Stimulated activated CD4-positive, alpha-beta T cell treated with anti-CD3 and anti-CD28 coated beads, Interleukin-15, amount 100 ng/mL, for 24 hours (primary cell): ENCODE data around the gene PDE6C.
A peak's percentile ranks its signal among the peaks of the same experiment; 100 is the strongest.
"Not testable (repeated sequence)": the region's sequence is repeated elsewhere in the genome, so short reads cannot be mapped to it uniquely, and the experiment has no call there.

ENCODE experiments used
- DNase-seq: peaks from one replicate; pipeline ENCODE4 v3.0.0-alpha.2; 2020

The PDE6C gene

DNA sequence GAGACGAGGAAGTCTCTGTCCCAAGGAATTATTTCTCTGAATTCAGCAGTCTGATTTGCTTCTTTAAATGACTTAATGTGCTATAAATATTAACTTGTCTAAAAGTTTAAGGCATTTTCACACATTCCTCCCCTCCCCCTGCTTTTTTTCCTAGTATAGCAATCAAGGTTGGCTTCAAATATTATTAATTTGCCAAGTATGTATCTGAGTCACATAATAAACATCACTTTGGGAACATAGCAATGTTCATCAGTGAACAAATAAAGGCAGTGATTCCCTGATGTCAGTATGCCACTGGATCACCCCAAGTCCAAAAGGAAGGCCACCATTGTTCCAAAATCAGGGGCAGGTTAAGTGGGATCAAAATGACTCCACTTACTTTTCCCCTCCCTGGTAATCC is 40.5 kb downstream of the PDE6C start:
- no peak for DNase-seq

DNA sequence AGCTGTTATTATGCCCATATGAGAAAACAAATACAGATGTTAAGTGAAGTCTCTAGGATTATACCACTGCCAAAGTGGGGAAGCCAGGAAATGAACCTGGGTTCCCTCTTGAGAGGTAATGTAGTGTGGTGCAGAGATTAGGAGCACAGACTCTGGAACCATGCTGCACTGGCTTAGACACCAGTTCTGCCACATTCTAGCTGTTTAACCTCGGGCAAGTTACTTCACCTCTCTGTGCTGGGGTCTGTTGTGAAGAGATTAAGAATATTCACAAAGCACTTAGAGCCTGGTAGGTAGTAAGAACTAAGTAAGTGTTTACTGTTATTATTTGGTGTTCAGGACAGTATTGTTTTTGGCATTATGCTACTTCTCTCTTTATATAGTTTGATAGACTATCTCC is 41.9 kb downstream of the PDE6C start:
- no peak for DNase-seq

DNA sequence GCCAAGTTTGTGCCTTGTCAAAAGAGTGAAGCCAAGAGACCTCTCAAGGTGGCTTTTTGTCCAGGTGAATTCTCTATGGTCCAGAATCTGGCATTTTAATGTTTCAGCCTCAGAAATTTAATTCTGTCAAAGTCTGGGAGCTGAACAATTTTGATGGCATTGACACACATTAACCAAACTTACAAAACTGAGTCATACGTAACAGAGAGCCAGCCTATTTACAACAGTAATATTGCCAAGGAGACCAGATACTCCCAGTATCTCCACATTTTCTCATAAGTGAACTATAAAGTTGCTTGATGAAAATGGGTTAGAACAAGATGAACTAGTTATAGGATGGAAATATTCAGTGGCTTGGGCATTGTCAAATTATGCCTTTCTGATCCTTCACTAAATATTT is 43.8 kb downstream of the PDE6C start:
- no peak for DNase-seq

DNA sequence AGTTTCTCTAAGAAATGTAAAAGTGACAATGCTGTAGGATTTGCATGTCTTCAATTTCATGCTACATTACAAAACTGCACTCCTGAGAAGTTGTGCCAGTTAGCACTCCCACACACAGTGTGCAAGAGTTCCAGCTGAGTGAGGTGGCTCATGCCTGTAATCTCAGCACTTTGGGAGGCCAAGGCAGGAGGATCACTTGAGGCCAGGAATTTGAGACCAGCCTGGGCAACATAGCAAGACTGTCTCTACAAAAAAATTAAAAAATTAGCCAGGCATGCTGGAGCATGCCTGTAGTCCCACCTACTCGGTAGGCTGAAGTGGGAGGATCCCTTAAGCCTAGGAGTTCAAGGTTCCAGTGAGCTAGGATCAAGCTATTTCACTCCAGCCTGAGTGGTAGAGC is 45.4 kb downstream of the PDE6C start:
- DNase-seq, result no peak

DNA sequence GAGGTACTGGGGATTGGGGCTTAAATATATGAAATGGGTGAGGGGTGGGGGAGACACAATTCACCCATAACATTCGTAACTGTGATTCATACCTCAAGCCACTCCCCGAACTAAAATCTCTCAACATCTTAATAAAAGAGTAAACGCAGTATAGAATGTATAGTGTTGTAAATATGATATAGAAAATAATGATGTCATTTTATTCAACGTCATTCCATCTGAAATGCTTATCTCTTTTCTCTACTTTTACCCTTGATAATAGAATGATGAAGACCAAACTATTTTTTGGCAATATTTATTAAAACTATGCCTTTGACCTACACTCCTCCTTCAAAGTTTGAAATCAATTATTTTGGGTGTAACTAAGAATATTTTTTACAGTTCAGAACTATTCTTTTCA is 53.7 kb downstream of the PDE6C start:
- no peak for DNase-seq

DNA sequence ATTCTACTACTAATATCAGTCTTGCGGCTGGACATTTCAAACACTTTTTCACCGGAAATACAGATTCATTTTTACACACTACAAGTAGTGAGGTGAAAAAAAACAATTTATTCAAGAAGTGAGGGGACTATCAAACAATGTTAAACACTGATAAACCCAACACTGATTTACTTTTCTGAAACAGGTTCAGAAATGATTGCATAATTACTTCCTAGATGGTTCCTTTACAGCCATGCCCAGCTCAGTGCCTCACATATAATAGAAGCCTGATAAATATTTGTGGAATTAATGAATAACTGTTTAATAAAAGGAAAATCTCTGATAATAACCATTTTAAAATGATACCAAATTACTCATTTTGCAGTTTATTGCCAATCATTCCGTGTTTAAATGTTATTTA is 55.5 kb downstream of the PDE6C start:
- DNase-seq, result no peak

DNA sequence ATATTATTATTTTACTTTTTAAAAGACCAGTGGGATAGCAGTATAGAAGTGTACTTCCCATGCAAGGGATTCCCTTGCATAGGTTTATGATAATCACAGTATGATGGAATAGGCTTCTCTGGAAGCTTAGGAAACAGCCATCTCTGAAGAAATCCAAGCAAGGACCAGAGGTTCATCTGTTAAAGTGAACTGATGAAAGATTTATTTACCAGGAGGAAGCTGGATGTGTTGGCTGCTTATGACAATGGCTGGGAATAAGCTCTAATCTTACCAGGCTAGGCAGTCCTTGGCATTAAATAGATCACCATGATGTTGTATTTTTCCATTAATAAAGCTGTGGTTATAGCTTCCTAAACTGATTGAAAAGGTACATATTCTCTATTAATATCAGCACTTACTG is 58.0 kb downstream of the PDE6C start:
- DNase-seq, result no peak

DNA sequence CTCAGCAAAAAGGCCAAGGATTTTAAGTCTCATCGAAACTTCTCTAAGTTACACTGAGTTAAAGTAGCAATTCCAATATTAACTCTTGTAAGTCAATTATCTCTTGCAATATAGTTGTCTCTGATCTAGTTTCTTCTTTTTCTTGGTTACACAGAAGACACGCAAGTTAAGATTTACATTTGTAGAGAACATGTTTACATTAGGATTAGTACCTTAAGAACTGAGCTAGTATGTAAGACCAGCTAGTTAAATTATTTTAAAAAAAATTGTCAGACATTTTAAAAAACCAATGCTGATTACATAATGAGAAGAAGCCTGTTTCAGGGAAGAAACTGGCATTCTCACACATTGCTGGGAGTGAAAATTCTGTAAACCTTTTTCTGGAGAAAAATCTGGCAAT is 58.7 kb downstream of the PDE6C start:
- DNase-seq, result no peak

DNA sequence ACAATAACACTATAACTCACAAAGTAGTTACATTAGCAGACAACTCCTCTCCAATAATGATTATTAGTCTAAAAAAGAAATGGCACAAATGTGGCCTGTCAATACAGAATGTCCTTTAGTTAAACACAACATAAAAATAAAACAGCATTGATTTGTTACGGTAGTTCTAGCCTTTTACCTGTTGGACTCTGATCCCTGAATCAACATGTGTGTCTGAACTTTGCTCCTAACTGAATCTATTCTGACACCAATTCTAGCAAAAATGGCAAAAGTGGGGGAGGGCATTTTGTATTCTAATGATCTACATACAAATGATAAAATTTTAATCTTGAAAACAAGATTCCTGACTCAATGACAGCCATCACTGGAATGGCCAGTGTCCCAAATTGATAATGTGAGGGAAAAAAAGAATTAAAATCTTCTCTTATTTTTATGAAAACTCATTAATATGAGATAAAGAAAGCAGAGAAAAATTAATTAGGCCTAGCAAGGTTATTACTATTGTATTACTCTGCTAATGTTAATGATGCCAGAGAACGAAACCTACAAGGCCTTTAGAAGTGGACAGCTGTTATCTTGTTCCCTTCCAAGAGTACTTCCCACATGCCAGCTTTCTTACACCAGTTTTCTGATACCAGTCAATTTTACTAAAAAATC is 59.8 kb downstream of the PDE6C start:
- no peak for DNase-seq

DNA sequence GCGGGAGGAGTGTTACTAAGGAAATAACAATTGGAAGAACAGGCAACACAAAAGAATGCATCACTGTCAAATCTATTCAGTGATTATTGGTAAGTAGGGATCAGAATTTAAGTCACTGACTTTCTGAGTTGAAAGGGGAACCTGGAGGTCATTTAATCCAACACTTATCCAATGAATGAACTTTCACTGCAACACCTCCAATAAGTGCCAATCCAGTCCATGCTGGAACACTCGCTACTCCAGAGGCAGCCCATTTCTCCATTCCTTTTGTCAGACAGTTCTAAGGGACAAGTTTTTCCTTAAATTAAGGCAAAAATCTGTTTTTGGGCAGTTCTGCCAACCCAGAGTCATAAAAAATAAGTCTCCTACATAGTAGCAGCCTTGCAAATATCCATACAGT is 60.6 kb downstream of the PDE6C start:
- DNase-seq, result no peak

DNA sequence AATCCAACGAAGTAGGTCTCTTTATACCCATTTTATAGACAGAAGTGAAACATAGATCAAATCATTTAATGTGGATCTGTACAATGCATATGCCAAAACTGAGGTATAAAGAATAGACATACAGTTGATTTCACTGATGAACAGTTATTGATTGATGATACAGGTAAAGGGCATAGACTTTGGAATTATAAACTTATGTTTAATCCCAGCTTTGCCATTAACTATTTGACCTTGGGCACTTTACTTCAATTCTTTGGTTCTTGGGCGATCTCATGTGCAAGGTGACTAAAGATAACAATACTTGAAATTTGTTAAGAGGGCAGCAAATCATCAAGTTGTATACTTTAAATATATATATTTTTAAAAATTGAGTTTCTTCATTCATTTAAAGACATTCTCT is 61.5 kb downstream of the PDE6C start:
- DNase-seq, result no peak

DNA sequence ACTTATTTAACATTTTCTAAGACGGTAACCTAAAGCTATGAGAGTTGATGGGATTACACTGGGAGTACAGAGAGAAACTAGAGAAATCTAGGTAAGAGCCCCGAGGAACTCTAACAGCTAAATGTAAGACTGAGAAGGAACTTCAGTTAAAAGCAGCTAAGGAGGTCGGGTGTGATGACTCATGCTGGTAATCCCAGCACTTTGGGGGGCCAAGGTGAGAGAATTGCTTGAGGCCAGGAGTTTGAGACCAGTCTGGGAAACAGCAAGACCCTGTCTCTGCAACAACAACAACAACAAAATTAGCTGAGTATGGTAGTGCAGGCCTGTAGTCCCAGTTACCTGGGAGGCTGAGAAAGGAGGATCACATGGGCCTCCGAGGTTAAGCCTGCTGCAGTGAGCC is 66.0 kb downstream of the PDE6C start:
- DNase-seq, result no peak

DNA sequence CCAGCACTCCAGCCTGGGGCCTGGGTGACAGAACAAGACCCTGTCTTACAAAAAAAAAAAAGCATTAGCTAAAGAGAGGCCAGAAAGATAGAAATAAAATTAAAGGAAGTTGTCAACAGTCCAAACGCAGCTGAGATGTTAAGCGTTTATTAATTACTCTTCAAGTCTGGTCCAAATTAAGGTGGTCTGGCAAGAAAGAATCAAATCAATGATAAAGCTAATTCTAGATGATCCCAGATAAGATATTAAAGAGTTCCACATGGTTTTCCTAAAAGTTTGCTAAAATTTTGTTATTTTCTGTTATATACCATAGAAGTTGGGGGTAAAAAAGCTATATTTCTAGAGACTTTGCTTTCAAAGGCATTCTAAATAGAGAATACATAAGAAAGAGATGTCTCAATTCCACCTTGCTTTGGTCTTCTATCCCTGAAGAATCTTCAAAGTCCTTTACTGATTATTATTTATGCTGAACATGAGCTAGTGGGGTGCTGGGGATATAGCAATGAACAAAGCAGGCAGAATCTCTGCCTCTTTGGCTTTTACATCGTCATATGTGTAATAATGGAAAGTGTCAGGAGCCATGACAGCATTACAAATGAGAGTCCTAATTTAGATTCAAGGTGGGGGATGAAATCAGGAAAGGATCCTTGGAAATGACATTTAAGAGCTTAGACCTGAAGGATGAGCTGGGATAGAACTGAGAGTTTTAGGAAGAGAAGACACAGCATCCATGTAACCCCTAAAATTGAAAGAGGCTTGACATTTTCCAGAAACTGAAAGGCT is 66.7 kb downstream of the PDE6C start:
- no peak for DNase-seq

DNA sequence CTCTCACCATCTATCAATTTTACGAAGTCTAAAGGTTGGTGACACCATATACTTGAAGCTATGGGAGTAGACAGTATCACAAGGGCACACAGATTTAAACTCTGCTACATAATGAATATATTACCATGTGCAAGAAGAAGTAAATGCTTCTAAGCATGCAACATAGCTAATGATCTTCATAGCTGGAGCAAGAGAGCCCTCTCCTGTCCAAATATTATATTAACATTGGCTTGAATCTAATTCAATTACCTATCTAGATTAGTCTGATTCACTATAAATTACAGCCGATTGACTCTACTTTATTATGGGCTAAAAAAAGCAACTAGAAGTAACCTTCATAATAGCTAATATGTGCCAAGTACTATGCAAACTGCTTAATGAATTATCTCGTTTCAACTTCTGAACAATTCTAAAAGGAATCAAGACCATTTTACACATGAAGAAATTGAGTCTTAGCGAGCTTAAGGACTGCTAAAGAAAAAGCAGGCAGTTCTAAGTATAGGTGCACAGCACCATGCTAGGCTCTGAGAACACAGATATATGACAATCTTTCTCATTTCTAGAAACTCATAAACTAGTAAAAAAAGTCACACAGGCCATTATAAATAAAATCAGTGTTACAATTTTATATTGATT is 68.2 kb downstream of the PDE6C start:
- DNase-seq, result no peak

DNA sequence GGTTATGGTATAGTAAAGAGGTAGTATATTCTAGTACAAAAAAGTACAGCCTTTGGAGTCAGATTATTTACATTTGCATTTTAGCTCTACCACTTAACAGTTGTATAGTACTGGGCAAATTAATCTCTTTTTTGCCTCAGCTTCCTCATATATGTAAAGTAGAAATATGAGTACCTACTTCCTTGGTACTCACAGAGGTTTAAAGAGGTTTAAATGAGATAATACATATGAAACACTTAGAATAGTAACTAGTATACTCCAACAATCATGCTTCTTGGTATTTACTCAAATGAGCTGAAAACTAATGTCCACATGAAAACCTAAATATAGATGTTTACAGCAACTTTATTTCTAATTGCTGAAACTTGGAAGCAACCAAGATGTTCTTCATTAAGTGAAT is 75.4 kb downstream of the PDE6C start:
- no peak for DNase-seq

DNA sequence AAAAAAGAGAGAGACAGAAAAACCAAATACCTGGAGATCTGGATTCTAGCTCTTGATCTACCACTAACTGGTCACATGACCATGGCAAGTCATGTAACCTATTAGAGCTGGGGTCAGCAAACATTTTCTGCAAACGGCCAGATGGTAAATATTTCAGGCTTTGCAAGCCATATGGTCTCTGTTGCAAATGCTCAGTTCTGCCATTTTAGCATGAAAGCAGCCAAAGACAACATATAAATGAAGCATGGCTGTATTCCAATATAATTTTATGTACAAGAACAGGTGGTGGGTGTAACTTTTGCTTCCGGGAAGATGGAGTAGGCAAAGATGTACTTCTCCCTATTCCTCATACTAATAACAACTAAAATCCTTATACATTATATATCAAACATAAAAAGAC is 83.4 kb downstream of the PDE6C start:
- no peak for DNase-seq

DNA sequence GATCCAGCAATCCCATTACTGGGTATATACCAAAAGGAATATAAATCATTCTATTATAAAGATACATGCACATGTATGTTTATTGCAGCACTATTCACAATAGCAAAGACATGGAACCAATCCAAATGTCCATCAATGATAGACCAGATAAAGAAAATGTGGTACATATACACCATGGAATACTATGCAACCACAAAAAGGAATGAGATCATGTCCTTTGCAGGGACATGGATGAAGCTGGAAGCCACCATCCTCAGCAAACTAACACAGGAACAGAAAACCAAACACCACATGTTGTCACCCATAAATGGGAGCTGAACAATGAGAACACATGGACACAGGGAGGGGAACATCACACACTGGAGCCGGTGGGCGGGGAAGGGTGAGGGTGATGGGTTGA is 84.2 kb downstream of the PDE6C start:
- DNase-seq, result not testable (repeated sequence)

DNA sequence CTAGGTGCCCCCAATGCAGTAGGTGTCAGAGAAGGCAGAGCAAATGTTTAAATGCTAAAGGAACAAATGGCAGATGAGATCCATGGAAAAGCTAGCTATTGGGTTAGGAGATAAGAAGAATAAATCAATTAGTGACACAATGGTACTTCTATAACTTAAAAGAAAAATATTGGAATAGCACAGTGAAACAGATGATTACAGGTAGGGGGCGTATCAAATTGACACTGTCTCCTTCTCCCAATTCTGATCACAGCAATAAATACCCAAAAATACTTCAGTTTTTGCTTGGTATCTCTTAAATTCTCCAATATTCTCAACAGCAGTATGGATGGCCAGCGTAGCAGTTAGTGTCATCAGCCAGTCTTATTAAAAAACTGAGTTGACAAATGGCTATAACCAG is 84.9 kb downstream of the PDE6C start:
- DNase-seq, result no peak

DNA sequence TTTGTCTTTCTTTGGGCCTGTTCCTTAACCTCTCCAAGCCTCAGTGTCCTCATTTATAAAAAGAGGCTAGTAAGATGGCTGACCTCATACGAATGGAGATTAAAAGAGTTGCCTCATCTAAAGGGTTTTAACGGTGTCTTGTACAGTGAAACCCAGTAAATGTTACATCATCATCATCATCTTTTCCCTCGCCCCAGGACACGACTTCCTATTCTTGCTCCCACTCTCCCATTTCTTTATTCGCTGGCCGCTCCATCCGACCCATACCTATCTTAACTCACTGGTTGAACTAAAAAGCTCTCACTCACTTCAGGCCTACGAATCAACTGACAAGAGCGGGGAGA is 89.5 kb downstream of the PDE6C start:
- peak; percentile 6 for DNase-seq

DNA sequence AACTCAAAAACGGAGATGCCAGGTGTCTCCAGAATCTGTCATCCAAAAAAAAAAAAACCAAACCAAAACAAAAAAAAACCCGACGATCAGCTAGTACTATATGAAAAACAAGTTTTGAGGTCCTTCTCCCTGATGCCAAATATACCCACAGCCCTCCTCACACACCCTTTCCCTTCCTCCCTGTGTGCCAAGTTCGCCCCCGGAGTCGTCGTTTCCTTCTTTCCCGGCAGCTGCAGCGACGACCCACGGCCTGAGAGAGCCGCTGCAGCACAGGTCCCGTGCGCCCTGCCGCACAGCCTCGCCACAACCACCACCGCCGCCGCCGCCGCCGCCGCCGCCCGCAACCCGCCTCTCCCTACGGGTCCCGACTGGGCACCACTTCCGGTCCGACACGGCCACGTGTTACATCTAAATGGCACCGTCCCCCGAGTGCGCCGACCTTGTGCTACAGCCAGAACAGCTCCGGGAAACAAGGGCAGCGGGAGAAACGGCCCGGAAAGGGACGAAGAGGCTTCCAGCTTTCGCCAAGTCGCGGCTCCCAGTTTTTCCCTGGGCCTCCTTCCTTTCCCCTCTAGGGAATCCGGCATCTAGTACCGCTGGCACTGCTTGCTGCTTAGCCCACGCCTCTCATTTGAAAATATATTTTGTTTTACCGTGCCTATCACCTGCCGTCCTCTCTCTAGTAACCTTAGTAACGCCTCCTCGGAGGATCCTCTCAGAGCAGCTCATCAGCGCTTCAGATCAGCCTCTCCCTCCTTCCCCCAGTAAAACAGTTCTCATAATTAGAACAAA is 90.1 kb downstream of the PDE6C start, which contains the start of gene FRA10AC1:
Gene FRA10AC1 (minus strand): TSS at position 383 of the 792 bp plus-strand sequence. CDS start 2,486 bp downstream, outside the sequence.
- peak; percentile 91 for DNase-seq

DNA sequence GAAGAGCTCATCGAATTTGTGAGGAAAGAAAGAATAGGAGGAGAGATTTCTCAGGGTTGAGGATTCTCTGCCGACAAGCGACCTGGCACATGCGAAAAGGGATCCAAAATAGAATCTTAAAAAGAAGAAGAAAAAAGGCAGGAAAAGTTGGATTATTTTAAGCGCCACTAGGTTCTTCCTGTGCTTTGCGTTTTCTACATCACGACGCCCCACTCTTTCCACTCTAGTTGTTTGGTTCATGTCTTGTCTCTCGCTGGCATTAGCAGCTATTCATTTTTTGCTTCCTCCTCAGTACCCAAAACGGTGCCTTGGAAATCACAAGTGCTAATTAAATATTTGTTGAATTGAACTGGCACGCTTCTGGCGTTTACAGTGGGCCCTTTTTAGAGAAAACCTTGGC is 90.7 kb downstream of the PDE6C start:
- DNase-seq, result no peak

DNA sequence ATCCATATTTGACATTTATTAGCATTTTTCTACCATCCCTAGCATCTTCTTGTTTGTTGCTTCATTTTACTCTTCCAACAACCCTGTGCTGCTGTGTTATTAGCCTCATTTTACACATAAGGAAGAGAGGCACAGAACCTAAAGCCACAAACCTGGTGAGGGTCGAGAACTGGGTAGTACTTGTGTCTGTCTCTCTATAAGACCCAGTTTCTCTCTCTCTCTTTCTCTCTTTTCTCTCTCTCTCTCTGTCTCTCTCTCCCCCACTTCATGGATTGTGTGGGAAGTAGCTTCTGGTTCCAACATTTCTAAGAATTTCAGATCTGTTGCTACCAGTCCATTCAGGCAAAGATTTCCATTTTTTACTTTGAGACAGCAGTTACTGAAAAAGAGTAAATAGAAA is 91.5 kb downstream of the PDE6C start:
- DNase-seq, result no peak

DNA sequence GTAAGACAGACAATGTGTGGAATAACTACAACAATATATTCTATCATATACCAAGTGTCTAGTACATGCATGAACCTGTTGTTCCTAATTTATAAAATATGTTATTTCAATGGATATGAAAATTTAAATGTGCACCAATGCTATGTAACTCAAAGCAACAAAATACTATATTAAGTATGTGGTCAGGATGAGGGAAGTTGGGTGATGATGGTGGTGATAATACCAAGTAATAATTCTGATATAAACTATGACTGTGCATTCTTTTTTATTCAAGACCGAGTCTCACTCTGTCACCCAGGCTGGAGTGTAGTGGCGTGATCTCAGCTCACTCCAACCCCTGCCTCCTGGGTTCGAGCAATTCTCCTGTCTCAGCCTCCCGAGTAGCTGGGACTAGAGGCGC is 92.1 kb downstream of the PDE6C start:
- no peak for DNase-seq

DNA sequence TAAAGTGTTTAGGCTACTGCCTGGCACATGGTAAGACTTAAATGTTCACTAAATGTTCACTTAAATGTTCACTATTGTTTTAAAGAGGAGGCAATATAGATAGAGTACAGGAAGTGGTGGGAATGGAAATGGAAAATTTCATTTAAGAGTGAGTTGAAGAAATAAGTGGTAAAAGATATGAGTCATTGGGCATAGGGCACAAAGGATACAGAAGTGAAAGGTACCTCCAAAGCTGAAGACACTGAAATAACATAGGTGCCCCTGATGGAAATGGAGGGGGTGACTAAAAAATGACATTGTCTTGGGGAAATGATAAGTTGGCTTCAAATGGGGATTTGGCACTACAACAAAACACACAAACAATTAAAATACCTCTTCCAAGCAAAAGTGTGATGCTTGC is 95.3 kb downstream of the PDE6C start:
- no peak for DNase-seq
